Measurements from ENCODE around the gene P4HA2.

P4HA2 gene

GRCh38 chr5:132237141-132237540, 9.5 kb upstream of the P4HA2 start:
- TF ChIP-seq TAF1 (IDR thresholded peaks at IDR 0.05; ENCODE audit: borderline replicate concordance, insufficient read depth, low read length) (no peak), POLR2AphosphoS5 (IDR thresholded peaks at IDR 0.05; ENCODE audit: low read depth, low read length) (no peak), REST (IDR thresholded peaks at IDR 0.05; ENCODE audit: insufficient read depth in 1 of 2, low read depth in 2 of 2, low read length in 2 of 2) (no peak), FOXP2 (optimal IDR thresholded peaks at IDR 0.05; ENCODE audit: borderline replicate concordance, extremely low read depth, extremely low read length, insufficient read depth) (no peak), SIN3A (IDR thresholded peaks at IDR 0.05; ENCODE audit: borderline replicate concordance, insufficient read depth, low read length) (no peak)

GRCh38 chr5:132235340-132235739, 7.7 kb upstream of the P4HA2 start:
- no peak for TF ChIP-seq SIN3A (IDR thresholded peaks at IDR 0.05; ENCODE audit: borderline replicate concordance, insufficient read depth, low read length)

- no peak for TF ChIP-seq FOXP2 (optimal IDR thresholded peaks at IDR 0.05; ENCODE audit: borderline replicate concordance, extremely low read depth, extremely low read length, insufficient read depth)
- TF ChIP-seq REST (IDR thresholded peaks at IDR 0.05; ENCODE audit: insufficient read depth in 1 of 2, low read depth in 2 of 2, low read length in 2 of 2), result no peak
- no peak for TF ChIP-seq SIN3A (IDR thresholded peaks at IDR 0.05; ENCODE audit: borderline replicate concordance, insufficient read depth, low read length)
- no peak for TF ChIP-seq TAF1 (IDR thresholded peaks at IDR 0.05; ENCODE audit: borderline replicate concordance, insufficient read depth, low read length)
- no peak for TF ChIP-seq POLR2AphosphoS5 (IDR thresholded peaks at IDR 0.05; ENCODE audit: low read depth, low read length)
Observed at GRCh38 chr5:132234684-132235062, 7.0 kb upstream of the P4HA2 start.

GRCh38 chr5:132233811-132234683, 6.4 kb upstream of the P4HA2 start:
- TF ChIP-seq TAF1 (IDR thresholded peaks at IDR 0.05; ENCODE audit: borderline replicate concordance, insufficient read depth, low read length) (no peak), REST (IDR thresholded peaks at IDR 0.05; ENCODE audit: insufficient read depth in 1 of 2, low read depth in 2 of 2, low read length in 2 of 2) (no peak), FOXP2 (optimal IDR thresholded peaks at IDR 0.05; ENCODE audit: borderline replicate concordance, extremely low read depth, extremely low read length, insufficient read depth) (no peak), SIN3A (IDR thresholded peaks at IDR 0.05; ENCODE audit: borderline replicate concordance, insufficient read depth, low read length) (no peak), POLR2AphosphoS5 (IDR thresholded peaks at IDR 0.05; ENCODE audit: low read depth, low read length) (no peak)

- no peak for TF ChIP-seq FOXP2 (optimal IDR thresholded peaks at IDR 0.05; ENCODE audit: borderline replicate concordance, extremely low read depth, extremely low read length, insufficient read depth)
- no peak for TF ChIP-seq REST (IDR thresholded peaks at IDR 0.05; ENCODE audit: insufficient read depth in 1 of 2, low read depth in 2 of 2, low read length in 2 of 2)
- TF ChIP-seq TAF1 (IDR thresholded peaks at IDR 0.05; ENCODE audit: borderline replicate concordance, insufficient read depth, low read length), result no peak
- TF ChIP-seq SIN3A (IDR thresholded peaks at IDR 0.05; ENCODE audit: borderline replicate concordance, insufficient read depth, low read length), result no peak
- TF ChIP-seq POLR2AphosphoS5 (IDR thresholded peaks at IDR 0.05; ENCODE audit: low read depth, low read length), result no peak
Observed at GRCh38 chr5:132233081-132233480, 5.4 kb upstream of the P4HA2 start.
